ENCODE measurements around the gene PPP1R9A.
"Not testable (repeated sequence)": the region's sequence is repeated elsewhere in the genome, so short reads cannot be mapped to it uniquely, and the experiment has no call there.

PPP1R9A gene

DNA sequence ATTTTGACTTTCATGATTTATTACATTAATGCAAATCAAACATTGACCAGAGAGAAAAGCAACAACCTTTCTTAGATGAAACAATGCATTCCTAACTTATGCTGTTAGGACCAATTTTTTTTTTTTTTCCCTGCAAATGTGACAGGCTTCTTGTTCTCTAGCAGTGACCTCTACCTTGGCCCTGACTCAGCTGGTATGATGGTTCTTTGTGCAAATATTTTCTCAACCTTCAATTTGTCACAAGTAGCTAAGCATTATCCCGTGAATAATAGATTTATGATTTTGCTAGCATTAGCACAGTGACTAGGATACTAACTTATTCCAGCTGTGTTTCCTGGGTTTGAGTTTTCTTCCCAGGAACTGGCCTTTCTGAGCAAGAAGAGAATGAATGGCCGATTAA is 64.9 kb downstream of the PPP1R9A start:
- DNase-seq (ENCODE audit: low spot score) (peak; percentile 98), FAIRE-seq (no peak)

DNA sequence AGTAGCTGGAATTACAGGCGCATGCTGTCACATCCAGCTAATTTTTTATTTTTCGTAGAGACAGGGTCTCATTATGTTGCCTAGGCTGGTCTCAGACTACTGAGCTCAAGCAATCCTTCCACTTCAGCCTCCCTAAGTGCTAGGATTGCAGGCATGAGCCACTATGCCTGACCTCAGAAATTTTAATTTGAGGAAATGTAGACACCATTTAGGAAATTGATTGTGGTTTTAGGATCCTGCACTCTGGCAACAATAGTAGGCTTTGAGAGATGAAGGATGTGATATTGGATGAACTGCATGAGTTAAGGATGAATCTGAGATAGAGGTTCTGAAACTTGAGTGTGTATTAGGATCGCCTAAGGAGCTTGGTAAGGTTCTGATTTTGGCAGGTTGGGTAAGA is 66.5 kb downstream of the PPP1R9A start:
- no peak for FAIRE-seq

DNA sequence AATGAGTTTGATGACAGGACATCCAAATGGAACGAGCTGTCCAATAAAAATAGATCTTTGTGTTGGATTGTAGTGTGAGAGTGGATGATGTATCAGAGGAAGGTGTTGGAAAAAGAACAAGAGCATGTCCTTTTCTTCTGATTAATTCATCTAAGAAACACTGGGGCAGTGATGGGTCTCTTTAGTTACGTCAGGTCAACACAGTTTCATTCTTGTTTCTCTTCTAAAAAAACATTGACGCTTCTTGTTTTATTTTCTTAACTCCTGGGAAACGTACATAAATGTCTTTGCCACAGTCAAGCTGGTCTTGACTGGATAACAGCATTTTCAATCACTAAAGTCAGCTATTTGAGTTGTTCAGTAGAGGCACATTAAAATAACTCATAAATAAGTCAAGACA is 67.0 kb downstream of the PPP1R9A start:
- FAIRE-seq (peak; percentile 17), DNase-seq (ENCODE audit: low spot score) (no peak)

More for the DNA sequence above, 66.5 kb downstream of the PPP1R9A start:
- peak; percentile 48 for DNase-seq (ENCODE audit: low spot score)

DNA sequence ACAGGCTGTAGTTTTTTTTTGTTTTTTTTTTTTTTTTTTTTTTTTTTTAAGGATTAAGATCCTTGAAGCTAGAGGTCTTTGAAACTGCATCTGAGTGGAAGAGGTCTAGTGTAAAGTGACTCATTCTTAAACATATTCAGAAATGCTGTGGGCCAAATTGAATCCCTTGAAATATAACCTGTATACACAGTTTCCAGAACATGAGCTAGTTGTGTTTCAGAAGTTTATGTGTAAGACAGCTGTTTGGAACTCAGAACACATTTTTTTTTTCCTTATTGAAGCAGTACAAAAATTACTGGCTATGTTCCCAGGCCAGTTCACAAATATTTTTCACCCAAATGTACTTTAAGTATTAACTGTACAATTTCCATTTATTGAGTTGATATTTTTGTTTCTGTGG is 67.9 kb downstream of the PPP1R9A start:
- FAIRE-seq (peak; percentile 96), DNase-seq (ENCODE audit: low spot score) (peak; percentile 71)

DNA sequence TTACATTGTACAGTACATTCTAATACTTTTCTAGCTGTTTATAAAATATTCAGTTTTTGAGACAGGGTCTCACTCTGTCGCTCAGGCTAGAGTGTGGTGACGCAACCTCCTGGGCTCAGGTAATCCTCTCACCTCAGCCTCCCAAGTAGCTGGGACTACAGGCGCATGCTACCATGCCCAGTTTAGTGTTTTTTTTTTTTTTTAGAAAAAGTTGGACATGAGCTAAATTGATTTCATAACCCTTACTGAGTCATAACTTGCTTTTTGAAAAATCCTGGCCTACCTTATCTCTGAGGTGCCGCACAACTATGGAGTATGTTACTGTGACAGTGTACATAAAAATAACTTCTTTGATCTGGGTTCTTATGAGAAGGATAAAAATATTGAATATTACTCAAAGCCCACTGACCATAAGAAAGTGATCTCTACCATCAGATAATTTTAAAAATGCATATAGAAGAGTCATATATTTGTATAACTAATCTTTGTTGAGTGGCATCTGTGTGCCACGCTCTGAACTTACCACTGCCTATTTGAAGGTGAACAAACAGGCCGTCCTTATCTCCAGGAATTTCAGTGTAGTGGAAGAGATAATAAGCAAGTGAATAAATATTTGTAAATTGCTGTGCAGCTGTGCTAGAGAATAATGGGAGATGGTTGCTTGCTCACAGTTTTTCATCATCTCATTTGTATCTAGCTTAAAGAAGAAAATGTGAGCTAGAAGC is 73.2 kb downstream of the PPP1R9A start:
- no peak for FAIRE-seq
- DNase-seq (ENCODE audit: low spot score): no peak

DNA sequence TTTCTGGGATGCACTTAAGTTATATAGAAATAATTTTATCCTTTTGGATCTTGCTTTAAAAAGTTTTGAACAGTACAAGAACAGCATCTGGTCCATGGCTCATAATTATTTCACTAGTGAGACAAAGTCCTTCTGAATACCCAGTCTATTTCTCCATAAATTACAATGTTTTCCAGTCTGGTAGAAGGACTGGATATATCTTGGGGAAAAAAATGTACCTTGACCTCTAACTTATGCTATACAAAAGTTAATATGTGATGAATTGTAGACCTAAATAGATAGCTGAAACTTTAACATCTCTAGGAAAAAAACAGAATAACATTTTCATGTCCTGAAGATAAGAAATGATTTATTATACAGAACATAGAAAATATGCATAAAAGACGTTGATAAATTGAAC is 88.5 kb downstream of the PPP1R9A start:
- DNase-seq (ENCODE audit: low spot score): no peak
- FAIRE-seq: peak; percentile 74

DNA sequence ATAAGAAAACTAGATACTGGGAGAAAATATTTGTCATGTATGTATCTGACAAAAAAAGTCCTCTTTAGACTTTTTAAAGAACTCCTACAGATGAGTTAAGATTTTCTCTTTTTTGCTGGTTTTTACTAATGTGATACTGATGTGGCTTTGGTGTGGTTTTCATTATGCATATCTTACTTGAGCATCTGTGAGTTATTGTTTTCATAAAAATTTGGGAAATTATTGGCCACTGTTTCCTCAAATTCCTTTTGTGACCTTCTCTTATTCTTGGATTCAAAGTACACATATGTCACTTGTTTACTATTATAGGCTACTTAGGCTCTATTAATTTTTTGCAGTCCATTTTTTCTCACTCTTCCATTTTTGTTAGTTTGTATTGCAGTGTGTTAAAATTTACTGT is 89.0 kb downstream of the PPP1R9A start:
- no peak for FAIRE-seq
- DNase-seq (ENCODE audit: low spot score): no peak

DNA sequence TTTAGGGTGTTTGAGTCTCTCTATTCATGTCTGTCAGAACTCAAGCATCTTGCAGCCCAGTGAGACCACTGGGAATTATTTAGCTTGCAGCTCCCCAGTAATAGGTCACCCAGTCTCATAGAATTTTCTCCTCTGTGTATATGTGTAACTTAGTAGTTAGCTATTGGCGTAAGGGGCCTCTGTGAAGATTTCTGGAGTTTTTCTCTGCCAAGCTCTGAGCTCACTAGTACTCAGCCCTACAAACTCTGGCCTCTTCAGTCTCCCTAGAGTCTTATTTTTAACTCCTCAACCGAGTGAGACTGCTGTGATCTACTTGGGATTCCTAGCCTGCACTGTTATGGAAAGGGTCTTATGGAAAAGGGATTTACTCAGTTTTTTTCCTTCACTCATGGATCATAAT is 90.2 kb downstream of the PPP1R9A start:
- no peak for FAIRE-seq
- no peak for DNase-seq (ENCODE audit: low spot score)

DNA sequence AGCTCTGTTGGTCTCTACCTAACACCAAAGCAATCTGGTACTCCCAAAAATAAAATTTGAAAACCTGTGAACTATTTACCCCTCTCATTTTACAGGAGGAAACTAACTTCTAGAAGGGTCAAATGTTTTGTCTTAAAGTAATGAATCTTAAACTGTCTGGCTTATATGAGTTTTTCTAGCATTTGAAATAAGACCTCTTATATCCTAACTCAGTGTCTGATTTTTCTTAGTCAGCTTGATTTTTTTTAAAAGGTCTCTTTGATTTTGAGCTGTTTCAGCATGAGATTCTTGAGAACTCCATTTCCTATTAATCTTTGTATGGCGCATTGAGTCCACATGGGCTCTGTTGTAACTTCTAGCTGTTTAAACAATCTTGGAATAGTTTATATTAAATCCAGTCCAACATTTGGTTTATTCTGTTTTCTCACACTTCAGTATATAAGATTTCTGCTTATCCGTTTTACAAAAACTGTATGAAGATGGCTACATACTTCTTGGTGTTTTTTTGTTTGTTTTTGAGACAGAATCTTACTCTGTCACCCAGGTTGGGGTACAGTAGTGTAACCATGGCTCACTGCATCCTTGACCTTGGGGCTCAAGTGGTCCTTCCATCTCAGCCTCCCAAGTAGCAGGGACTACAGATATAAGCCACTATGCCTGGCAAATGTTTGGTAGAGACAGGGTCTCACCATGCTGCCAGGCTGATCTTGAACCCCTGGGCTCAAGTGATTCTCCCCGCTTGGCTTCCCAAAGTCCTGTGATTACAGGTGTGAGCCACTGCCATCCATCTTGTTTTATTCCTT is 91.1 kb downstream of the PPP1R9A start:
- FAIRE-seq: no peak
- DNase-seq (ENCODE audit: low spot score): no peak

DNA sequence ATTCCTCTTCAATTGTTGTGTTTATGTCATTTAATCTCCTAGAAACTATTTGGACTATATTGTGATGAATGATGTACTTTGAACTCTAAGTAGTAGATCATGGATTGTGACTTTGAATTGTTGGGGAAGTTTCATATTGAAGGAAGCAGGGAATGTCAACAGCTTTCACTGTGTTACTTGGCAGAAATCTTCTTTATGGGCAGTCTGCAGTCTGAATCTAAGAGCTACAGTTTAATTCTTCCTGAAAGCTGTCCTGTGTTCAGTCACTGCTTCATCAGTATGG is 91.6 kb downstream of the PPP1R9A start:
- FAIRE-seq (no peak), DNase-seq (ENCODE audit: low spot score) (no peak)

DNA sequence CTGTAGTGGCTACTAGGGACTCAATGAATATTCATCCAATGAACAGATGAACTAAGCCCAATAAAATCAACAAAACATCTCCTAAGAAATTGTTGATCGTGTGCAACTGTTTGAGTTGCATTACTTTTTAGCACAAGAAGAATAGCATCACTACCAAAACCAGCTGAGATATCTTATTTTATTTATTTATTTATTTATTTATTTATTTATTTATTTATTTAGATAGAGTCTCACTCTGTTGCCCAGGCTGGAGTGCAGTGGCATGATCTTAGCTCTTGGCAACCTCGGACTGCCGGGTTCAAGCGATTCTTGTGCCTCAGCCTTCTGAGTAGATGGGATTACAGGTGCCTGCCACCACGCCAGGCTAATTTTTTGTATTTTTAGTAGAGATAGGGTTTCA is 92.2 kb downstream of the PPP1R9A start:
- not testable (repeated sequence) for DNase-seq (ENCODE audit: low spot score); FAIRE-seq

DNA sequence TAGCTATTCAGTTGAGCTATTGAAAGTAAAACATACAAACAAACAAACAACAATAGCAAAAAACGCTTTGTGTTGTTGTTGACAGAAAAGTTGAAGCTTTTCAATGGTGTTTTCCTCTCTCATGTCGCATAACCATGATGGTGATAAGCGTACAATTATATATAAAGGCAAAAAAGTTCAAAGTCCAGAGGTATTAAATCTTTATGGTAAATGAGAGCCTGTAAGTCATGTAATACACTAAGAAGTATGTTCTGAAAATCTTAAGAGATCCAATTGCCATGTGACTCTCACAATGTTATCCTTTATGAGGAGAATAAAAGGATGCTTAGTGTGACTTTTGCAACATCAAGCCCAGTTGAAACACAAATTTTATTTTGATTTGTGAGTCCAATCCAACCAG is 93.9 kb downstream of the PPP1R9A start:
- no peak for DNase-seq (ENCODE audit: low spot score)
- FAIRE-seq: no peak

DNA sequence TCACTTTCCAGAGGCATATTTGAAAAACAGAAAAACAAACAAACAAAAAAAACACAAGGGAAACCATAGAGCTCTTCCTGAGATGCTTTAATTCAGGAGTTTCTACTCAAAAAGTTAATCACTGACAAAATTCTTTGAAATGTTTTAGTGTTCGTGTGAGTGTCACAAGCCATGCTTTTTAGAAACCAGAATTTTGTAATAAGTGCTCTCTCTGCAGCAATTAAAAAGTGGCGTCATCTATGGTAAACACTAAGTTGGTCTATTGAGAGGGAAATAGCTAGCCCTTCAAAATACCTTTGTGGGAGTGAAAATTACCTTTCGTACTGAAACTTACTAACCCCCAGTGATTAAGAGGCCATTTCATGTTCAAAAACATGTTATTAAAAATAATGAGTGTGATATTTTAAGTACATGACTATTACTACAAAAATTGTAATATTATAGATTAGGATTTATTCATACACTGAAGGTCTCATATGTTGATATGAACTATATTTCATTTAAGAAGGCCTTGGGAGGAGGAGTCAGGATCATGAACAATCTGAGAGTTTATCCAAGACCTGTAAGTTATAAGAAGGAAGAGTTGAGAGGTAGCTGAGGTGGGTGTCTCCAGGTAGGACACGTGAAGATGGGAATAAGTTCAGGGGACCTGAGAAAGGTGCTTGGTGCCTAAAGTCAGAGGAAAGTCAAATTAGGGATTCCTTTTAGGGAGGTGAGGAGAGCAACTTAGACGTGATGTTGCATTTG is 94.6 kb downstream of the PPP1R9A start:
- no peak for DNase-seq (ENCODE audit: low spot score)
- FAIRE-seq: peak; percentile 78

DNA sequence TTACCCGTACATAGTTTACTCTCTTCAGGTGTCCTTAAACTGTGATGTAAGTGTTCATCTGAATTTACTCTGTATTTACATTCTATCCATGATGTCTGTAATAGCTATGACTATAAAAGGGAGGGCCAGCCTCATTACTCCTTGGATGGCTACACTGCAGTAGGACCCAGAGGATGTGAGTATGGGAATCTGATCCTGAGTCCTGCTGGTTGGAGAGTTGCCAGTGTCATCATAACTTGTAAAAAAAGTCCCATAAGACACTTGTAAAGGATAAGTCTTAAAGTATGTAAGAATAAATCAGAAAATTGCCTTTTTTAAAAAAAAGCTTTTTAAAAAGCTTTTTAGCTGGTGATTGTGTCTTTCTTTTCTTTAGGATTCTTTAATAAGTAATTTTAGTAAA is 95.4 kb downstream of the PPP1R9A start:
- FAIRE-seq: no peak
- DNase-seq (ENCODE audit: low spot score): peak; percentile 41

DNA sequence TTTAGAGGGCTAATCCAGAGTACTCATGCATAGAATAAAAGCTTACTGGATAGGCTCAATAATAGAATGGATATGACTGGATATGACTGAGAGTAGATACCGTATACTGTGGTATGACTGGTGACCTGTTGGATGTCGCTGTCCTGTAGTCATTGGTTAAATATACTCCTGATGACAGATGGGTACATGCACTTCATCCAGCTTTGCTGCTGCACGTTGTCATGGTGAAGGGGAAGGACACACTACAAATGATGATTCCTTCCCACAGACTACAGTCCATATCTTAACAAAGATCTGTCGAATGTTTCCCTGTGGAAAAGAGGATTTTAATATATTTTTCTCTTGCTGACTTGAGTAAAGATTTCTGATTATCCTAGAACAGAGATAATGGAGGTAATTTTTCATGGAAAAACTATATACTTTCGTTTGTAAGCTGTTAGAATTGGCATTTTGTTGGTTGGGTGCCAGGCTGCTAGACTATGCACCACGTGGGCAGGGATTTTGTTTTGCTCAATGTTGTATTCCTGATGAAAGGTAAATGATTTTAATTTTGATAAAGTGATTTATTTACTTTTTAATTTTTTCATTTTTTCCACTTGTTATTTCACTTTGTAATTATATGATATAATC is 97.3 kb downstream of the PPP1R9A start:
- FAIRE-seq (peak; percentile 95), DNase-seq (ENCODE audit: low spot score) (peak; percentile 100)

DNA sequence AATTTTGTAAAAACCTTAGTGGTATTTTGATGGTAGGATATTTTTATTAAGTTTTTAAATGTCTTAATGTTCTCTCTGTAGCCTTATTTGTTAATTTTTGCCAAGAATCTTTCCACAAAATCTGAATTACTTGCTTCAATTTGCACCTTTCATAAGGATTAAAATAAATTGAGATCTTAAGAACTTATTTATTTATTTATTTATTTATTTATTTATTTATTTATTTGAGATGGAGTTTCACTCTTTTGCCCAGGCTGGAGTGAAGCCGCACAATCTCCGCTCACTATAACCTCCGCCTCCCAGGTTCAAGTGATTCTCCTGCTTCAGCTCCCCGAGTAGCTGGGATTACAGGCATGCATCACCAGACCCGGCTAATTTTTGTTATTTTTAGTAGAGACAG is 98.6 kb downstream of the PPP1R9A start:
- FAIRE-seq: no peak

DNA sequence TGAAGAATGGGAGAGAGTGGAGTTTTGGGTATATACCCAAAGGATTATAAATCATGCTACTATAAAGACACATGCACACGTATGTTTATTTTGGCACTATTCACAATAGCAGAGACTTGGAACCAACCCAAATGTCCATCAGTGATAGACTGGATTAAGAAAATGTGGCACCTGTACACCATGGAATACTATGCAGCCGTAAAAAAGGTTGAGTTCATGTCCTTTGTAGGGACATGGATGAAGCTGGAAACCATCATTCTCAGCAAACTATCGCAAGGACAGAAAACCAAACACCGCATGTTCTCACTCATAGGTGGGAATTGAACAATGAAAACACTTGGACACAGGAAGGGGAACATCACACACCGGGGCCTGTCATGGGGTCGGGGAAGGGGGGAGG is 101.4 kb downstream of the PPP1R9A start:
- FAIRE-seq; DNase-seq (ENCODE audit: low spot score): not testable (repeated sequence)

More for the DNA sequence above, 98.6 kb downstream of the PPP1R9A start:
- DNase-seq (ENCODE audit: low spot score): no peak

DNA sequence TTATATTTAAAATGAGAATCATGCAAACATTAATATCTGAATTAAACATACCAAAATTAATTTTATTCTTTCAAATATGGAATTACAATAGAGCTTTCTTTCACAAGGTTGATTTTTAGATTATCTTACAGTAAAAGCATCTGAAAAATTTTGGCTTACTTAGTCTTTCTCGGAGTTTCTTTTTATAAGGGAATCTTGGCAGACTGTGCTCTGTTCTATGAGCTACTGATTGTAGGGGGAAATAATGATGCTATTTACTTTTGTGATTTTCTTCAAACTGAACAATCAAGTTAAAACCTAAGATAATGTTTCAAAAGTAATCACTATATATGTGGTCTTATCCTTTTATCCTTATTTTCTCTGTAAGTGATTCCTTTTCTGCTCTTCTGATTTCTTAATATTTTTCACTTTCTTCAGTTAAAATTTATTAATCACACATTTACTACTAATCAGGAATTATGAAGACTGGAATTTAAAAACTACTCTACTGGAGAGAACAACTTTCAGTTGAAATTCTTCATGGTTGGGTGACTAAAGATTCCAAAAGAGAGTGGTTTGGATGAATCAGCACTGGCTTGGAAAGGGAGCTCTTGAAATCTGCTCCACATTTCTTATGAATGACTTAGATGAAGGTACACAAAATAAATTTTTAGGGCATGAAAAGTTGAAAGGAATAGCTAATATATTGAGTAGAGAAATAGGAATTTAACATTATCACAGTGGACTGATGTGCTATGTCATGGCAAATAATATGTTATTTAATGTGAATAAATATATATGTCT is 103.9 kb downstream of the PPP1R9A start:
- peak; percentile 100 for FAIRE-seq
- peak; percentile 97 for DNase-seq (ENCODE audit: low spot score)

DNA sequence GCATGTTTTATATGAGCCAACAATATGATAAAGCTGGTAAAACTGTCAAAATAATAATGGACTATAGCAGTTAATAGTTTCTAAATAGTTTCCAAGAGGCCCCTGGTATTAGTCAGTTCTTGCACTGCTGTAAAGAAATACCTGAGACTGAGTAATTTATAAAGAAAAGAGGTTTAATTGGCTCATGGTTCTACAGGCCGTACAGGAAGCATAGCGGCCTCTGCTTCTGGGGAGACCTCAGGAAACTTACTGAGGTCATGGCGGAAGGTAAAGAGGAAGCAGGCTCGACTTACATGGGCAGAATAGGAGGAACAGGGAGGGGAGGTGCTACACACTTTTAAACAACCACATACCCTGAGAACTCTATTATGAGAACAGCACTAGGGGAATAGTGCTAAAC is 104.6 kb downstream of the PPP1R9A start:
- FAIRE-seq: no peak
- peak; percentile 92 for DNase-seq (ENCODE audit: low spot score)

DNA sequence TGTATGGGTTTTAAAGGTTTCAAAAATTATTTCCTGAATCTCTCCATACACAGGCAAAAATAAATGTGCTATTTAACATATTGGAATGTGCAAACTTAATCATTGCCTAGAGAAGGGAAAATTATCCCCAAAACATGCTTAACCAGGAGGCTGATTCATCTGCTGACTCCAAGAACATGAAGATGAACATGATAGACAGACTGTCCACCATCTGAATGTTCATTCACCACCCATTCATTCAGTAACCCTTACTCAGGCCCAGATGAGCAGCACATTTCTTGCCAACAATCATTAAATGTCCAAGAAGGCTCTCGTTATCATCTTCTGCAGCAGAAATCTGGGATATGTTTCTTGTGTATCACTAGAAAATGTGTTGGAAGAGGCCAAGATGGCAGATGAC is 110.6 kb downstream of the PPP1R9A start:
- no peak for DNase-seq (ENCODE audit: low spot score)
- FAIRE-seq: no peak

DNA sequence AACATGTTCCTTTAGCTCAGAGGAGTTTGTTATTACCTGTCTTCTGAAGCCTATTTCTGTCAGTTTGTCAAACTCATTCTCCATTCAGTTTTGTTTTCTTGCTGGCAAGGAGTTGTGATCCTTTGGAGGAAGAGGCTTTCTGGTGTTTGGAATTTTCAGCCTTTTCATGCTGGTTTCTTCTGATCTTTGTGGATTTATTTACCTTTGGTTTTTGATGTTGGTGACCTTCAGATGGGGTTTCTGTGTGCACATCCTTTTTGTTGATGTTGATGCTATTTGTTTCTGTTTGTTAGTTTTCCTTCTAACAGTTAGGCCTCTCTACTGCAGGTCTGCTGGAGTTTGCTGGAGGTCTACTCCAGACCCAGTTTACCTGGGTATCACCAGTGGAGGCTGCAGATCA is 118.6 kb downstream of the PPP1R9A start:
- DNase-seq (ENCODE audit: low spot score) (no peak), FAIRE-seq (no peak)
